Spleen (tissue), 11 donors: ENCODE results near the gene ACBD5. TPM values are rescaled to one million over a fixed set of nuclear protein-coding genes. Genes with fewer than 3 reads are reported as not detected.

Experiments
- DNase-seq: peaks from one replicate; pipeline ENCODE4 v3.0.0-alpha.2; 2020
- H3K27ac ChIP-seq, 8 donors: fragments of 200-600 bp; sonication (generic) in 7 of 8; 1 replicate in 4 of 8; 2 replicates in 4 of 8; pipeline versions ENCODE4 v1.5.0 to v1.8.0; 2016 to 2021; ENCODE audit warnings: inconsistent platforms in 4 of 8, mild to moderate bottlenecking in 4 of 8, moderate library complexity in 1 of 8
- H3K27me3 ChIP-seq, 7 donors: fragments of 200-600 bp; sonication (generic) in 6 of 7; replicated peaks in 1 of 7; 1 replicate in 4 of 7; 2 replicates in 3 of 7; pipeline versions ENCODE4 v1.5.0 to v1.8.0; 2016 to 2021; ENCODE audit warnings: inconsistent platforms in 3 of 7, mild to moderate bottlenecking in 1 of 7
- H3K36me3 ChIP-seq, 6 donors: fragments of 200-600 bp; sonication (generic) in 5 of 6; 1 replicate in 4 of 6; 2 replicates in 2 of 6; pipeline versions ENCODE4 v1.5.0 to v1.8.0; 2016 to 2021; ENCODE audit warnings: inconsistent platforms in 2 of 6
- H3K4me1 ChIP-seq, 6 donors: fragments of 200-600 bp; sonication (generic) in 5 of 6; 1 replicate in 3 of 6; 2 replicates in 3 of 6; pipeline versions ENCODE4 v1.5.0 to v1.8.0; 2016 to 2021; ENCODE audit warnings: inconsistent platforms in 3 of 6
- H3K4me3 ChIP-seq, 8 donors: fragments of 200-600 bp; sonication (generic) in 7 of 8; 1 replicate in 4 of 8; 2 replicates in 4 of 8; pipeline versions ENCODE4 v1.5.0 to v1.8.0; 2016 to 2021; ENCODE audit warnings: inconsistent platforms in 4 of 8, mild to moderate bottlenecking in 4 of 8, moderate library complexity in 2 of 8
- H3K9me3 ChIP-seq, 8 donors: fragments of 200-600 bp; sonication (generic) in 7 of 8; 1 replicate in 4 of 8; 2 replicates in 4 of 8; pipeline versions ENCODE4 v1.5.0 to v1.8.0; 2016 to 2021; ENCODE audit warnings: inconsistent platforms in 4 of 8
- POLR2A ChIP-seq, 3 donors: fragments of 450-650 bp; IDR thresholded peaks; one replicate each; pipeline ENCODE4 v1.5.1; 2017; ENCODE audit warnings: antibody characterized with exemption in 3 of 3, mild to moderate bottlenecking in 1 of 3
- POLR2AphosphoS5 ChIP-seq, 3 donors: sonication (generic); formaldehyde crosslinking; IDR thresholded peaks; one replicate each; pipeline ENCODE4 v1.5.1; 2017; ENCODE audit warnings: antibody characterized with exemption in 3 of 3
- WGBS, 5 donors: extraction: QIAGEN DNeasy Blood & Tissue Kit in 3 of 5; methylation state at CpG; one replicate each; pipeline versions ENCODE4 v1.1.5 to v1.1.7; 2013 to 2018; 5-methylcytosine and 5-hydroxymethylcytosine counted together
- intact Hi-C: fragments of 100-400 bp; cut with DNase I; formaldehyde crosslinking; loops from one replicate; pipeline ENCODE4 v1.15.0; 2023; ENCODE audit warnings: low total_unique reads
- polyA plus RNA-seq, 3 donors: library from polyadenylated mRNA; stranded (reverse); fragments of 200-250 nt; gene quantifications; one replicate each; pipeline ENCODE4 v1.2.1, GENCODE V29; 2013
- total RNA-seq, 7 donors: library from RNA; depleted of rRNA in 3 of 7; stranded (reverse); fragments of >200 nt in 3 of 7; fragmentation: NEBNext Ultra II Directional in 4 of 7; extraction: Animal tissue kit (Norgen Biotek cat#: 25700) in 4 of 7; gene quantifications; one replicate each; pipeline versions ENCODE4 v1.1.0 to v1.2.1, GENCODE V29; 2016 to 2021
- TF ChIP-seq, protein P1 (sequence below), 11 experiments: fragments of 200-600 bp in 7 of 11; fragments of 450-650 bp in 4 of 11; sonication (generic) in 4 of 11; IDR thresholded peaks in 8 of 11; conservative IDR thresholded peaks in 3 of 11; 1 replicate in 7 of 11; 2 replicates in 4 of 11; pipeline versions ENCODE4 v1.4.0 to v1.8.0; 2016 to 2021; ENCODE audit warnings: antibody characterized with exemption in 11 of 11, inconsistent platforms in 4 of 11, mild to moderate bottlenecking in 1 of 11
- donor health status: healthy with polysubstance abuse.
- donor health status: DM: no; HTN: no; CAD: no; lungs with moderate emphysema.
- donor health status: DM: no; HTN: no; CAD: no.
- donor health status: Bipolar disorder and iron deficiency.
- donor health status: healthy.
- donor health status: DM: no; HTN: no; CAD: no.
- donor health status: DM: yes; HTN: yes; CAD: no.

ACBD5 gene
- total and polyA plus RNA-seq, 10 donors = 7.7 to 31.2 (median 22.2) TPM

DNA sequence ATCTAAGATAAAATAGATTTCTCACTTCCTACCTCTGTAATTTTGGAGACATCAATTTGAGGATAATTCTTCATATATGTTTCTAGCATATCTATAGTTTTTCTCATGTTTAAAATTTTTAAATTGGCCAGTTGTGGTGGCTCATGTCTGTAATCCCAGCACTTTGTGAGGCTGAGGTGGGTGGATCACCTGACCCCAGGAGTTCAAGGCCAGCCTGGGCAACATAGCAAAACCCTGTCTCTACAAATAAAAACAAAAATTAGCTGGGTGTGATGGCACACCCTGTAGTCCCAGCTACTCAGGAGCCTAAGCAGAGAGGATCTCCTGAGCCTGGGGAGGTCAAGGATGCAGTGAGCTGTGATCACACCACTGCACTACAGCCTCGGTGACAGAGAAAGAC lies 4.9 kb downstream of the ACBD5 start:
- DNase-seq = no peak
- Histone ChIP-seq H3K4me1 (peaks cover 17 to 54% (median 44%) of the 10 kb centered on the region in 6 donors), H3K27ac (no peak overlapping the region), H3K27me3 (no peaks in the 10 kb centered on the region), H3K4me3 (no peak overlapping the region), H3K36me3 (peaks cover 0 to 49% (median 22%) of the 10 kb centered on the region in 6 donors), H3K9me3 (no peaks in the 10 kb centered on the region)
- WGBS, 5 donors = 65 to 78% (median 69%) methylated on average over 1 of the region's 1 CpG
- intact Hi-C loops = no loop called here
- TF ChIP-seq POLR2AphosphoS5 (IDR thresholded peaks at IDR 0.05) (no peak), POLR2A (IDR thresholded peaks at IDR 0.05) (no peak)
- TF ChIP-seq, protein P1, sequence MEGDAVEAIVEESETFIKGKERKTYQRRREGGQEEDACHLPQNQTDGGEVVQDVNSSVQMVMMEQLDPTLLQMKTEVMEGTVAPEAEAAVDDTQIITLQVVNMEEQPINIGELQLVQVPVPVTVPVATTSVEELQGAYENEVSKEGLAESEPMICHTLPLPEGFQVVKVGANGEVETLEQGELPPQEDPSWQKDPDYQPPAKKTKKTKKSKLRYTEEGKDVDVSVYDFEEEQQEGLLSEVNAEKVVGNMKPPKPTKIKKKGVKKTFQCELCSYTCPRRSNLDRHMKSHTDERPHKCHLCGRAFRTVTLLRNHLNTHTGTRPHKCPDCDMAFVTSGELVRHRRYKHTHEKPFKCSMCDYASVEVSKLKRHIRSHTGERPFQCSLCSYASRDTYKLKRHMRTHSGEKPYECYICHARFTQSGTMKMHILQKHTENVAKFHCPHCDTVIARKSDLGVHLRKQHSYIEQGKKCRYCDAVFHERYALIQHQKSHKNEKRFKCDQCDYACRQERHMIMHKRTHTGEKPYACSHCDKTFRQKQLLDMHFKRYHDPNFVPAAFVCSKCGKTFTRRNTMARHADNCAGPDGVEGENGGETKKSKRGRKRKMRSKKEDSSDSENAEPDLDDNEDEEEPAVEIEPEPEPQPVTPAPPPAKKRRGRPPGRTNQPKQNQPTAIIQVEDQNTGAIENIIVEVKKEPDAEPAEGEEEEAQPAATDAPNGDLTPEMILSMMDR (IDR thresholded peaks at IDR 0.05 in 8 of 11, conservative IDR thresholded peaks at IDR 0.05 in 3 of 11) = no peak

DNA sequence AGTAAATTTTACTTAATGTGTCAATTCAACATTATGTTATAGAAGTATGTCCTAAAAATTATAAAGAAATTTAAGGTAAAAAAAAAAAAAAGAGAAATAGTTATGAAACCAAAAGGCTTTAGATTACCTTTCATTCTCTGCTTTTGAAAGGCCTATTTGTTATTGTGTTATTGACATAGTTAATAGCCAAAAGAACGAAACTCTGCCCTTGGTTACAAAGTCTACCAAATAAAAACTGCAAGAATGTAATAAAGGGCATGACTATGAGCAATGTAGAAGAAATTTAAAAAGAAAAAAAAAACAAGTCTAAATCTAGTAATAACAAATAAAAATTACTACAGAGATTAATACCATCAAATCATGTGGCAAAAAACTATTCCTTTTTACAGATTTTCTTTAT lies 10.6 kb downstream of the ACBD5 start:
- Histone ChIP-seq H3K4me3 (no peak overlapping the region), H3K36me3 (peaks cover 0 to 83% (median 47%) of the 10 kb centered on the region in 6 donors), H3K4me1 (peaks cover 0 to 23% (median 0%) of the 10 kb centered on the region in 6 donors), H3K27ac (no peak overlapping the region), H3K9me3 (no peaks in the 10 kb centered on the region), H3K27me3 (no peaks in the 10 kb centered on the region)
- DNase-seq = no peak
- 93 to 97% (median 94%) methylated on average over 1 of the region's 1 CpG for WGBS, 5 donors
- TF ChIP-seq POLR2A (IDR thresholded peaks at IDR 0.05) (no peak), POLR2AphosphoS5 (IDR thresholded peaks at IDR 0.05) (no peak)
- TF ChIP-seq, protein P1 (IDR thresholded peaks at IDR 0.05 in 8 of 11, conservative IDR thresholded peaks at IDR 0.05 in 3 of 11) = no peak
- intact Hi-C loops = no loop called here

DNA sequence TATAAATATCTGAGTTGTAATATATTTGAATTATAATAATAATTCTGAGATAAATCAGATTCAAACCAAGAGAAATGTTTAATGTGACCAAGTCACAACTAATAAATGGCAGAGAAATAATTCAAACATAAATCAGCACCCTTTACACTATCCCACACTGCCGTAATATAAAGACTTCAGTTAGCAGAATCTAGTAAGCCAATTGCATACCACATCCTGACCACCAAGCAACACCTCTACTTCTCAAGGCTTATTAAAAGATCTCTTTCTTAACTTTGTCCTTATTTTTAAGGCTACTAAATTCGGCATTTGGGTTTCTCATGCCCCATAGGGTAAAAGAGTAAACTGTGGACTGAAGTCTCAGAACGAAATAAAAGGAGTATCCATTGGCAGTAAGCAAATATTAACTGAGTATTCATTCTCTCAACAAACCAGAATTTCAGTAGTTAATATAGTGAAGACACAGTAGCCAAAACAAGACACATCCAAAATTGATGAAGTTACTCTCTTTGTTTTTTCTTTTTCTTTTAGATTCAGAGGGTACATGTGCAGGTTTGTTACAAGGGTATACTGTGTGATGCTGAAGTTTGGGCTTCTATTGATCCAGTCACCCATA lies 14.8 kb downstream of the ACBD5 start:
- TF ChIP-seq POLR2AphosphoS5 (IDR thresholded peaks at IDR 0.05) = no peak
- H3K27me3 ChIP-seq = no peaks in the 10 kb centered on the region
- H3K4me3 ChIP-seq = no peak overlapping the region
- peaks cover 0 to 71% (median 46%) of the 10 kb centered on the region in 6 donors for H3K36me3 ChIP-seq
- 47 to 57% (median 54%) methylated on average over 3 of the region's 3 CpGs for WGBS, 5 donors
- no peaks in the 10 kb centered on the region for H3K9me3 ChIP-seq
- peak overlapping the region in 2 of 8 donors; percentile 31 to 34 for H3K27ac ChIP-seq
- intact Hi-C loops = loop anchor here (5.0 kb wide), 1 partner anchor 137 kb away; no protein-coding TSS in a partner anchor
- no peak for DNase-seq
- H3K4me1 ChIP-seq = peaks cover 0 to 35% (median 0%) of the 10 kb centered on the region in 6 donors

DNA sequence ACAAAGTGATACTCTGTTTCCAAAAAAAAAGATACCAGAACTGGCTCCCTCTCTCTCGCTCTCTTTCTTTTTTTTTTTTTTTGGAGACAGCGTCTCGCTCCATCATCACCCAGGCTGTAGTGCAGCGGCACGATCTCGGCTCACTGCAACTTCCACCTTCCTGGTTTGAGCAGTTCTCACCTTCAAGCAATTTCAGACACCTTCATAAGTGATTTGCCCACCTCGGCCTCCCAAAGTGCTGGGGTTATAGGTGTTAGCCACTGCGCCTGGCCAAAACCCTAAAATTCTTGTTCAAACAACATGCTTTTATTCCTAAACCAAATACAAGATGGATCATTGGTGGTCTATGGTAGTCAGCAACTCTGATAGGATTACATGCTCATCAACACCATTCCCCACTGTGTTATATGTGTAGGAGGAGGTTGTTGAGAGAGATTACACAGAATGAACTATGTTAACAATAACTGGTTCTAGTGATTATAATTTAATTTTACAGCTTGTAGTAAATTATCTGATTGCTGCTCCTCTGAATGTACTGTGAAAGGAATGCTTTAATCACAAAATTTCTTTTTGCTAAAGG lies 15.5 kb downstream of the ACBD5 start:
- intact Hi-C loops = loop anchor here (5.0 kb wide), 1 partner anchor 137 kb away; no protein-coding TSS in a partner anchor
- WGBS, 5 donors = 72 to 95% (median 76%) methylated on average over 8 of the region's 8 CpGs
- no peaks in the 10 kb centered on the region for H3K9me3 ChIP-seq
- H3K36me3 ChIP-seq = peaks cover 0 to 71% (median 42%) of the 10 kb centered on the region in 6 donors
- H3K4me1 ChIP-seq = peaks cover 0 to 35% (median 0%) of the 10 kb centered on the region in 6 donors
- peak overlapping the region in 2 of 8 donors; percentile 11 to 25 for H3K27ac ChIP-seq
- no peaks in the 10 kb centered on the region for H3K27me3 ChIP-seq
- no peak for DNase-seq
- no peak for TF ChIP-seq POLR2A (IDR thresholded peaks at IDR 0.05)
- TF ChIP-seq POLR2AphosphoS5 (IDR thresholded peaks at IDR 0.05) = no peak
- TF ChIP-seq, protein P1 (IDR thresholded peaks at IDR 0.05 in 8 of 11, conservative IDR thresholded peaks at IDR 0.05 in 3 of 11) = no peak
- peak overlapping the region in 1 of 8 donors; percentile 11 for H3K4me3 ChIP-seq
